Measurements from ENCODE around the gene CYFIP2.

The CYFIP2 gene

DNA sequence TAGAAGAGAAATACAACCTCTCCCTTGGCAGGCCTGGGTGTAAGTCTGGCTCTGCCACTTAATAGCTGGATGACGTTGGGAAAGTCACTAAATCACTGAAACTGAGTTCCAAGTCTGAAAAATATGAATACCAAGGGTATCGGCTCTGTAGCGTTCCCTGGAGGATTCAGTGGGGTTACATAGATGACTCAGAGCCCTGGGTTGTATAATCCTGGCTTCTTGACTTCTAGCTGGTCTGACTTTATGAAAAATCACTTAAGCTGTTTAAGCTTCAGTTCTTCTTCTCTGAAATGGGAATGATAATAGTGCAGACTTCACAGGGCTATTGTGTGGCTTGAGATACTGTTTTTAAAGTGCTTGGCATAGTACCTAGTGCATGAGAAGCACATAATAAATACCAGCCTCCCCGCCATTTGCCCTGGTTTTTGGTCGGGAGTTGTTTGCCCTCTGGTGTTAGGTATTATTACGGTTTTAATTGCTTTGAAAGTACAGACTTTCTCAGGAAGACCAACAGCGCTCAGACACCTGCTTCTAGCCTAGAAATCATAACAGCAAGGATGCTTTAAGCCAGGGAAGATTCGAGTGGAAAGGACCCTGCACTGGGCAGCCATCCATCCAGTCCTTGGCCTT lies 43.0 kb downstream of the CYFIP2 start:
- H3K4me1 Mint-ChIP-seq = peaks cover 5% of the 10 kb centered on the region
- H3K36me3 Mint-ChIP-seq (ENCODE audit: low read depth) = no peaks in the 10 kb centered on the region
- H3K27me3 Mint-ChIP-seq (ENCODE audit: low read depth) = no peaks in the 10 kb centered on the region
- no peaks in the 10 kb centered on the region for H3K9me3 Mint-ChIP-seq
- TF ChIP-seq, protein P1, sequence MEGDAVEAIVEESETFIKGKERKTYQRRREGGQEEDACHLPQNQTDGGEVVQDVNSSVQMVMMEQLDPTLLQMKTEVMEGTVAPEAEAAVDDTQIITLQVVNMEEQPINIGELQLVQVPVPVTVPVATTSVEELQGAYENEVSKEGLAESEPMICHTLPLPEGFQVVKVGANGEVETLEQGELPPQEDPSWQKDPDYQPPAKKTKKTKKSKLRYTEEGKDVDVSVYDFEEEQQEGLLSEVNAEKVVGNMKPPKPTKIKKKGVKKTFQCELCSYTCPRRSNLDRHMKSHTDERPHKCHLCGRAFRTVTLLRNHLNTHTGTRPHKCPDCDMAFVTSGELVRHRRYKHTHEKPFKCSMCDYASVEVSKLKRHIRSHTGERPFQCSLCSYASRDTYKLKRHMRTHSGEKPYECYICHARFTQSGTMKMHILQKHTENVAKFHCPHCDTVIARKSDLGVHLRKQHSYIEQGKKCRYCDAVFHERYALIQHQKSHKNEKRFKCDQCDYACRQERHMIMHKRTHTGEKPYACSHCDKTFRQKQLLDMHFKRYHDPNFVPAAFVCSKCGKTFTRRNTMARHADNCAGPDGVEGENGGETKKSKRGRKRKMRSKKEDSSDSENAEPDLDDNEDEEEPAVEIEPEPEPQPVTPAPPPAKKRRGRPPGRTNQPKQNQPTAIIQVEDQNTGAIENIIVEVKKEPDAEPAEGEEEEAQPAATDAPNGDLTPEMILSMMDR (IDR thresholded peaks at IDR 0.05; ENCODE audit: unreplicated experiment in 3 of 3) = no peak
- H3K4me3 Mint-ChIP-seq = no peak overlapping the region
- no peak overlapping the region for H3K27ac Mint-ChIP-seq

DNA sequence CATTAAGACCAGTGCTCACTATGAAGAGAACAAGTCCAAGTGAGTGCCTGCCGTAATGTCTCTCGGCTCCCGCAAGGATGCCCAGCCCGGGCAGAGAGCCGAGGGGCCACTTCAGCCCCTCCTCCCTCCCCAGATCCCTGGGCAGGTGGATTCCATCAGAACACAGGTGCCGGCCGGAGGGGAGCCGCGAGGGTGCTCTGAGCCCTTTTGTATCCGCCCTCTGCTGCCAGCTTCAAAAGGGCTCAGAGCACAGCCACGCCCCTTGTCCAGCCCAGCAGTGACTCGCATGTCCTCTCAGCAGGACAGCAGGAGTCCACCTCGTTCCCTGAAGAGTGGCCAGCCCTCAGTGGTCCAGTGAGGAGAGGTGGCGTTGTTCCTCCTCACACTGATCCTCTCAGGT lies 43.9 kb downstream of the CYFIP2 start:
- no peaks in the 10 kb centered on the region for H3K9me3 Mint-ChIP-seq
- H3K27me3 Mint-ChIP-seq (ENCODE audit: low read depth) = no peaks in the 10 kb centered on the region
- no peak overlapping the region for H3K4me3 Mint-ChIP-seq
- peaks cover 5% of the 10 kb centered on the region for H3K4me1 Mint-ChIP-seq
- H3K27ac Mint-ChIP-seq = no peak overlapping the region
- H3K36me3 Mint-ChIP-seq (ENCODE audit: low read depth) = no peaks in the 10 kb centered on the region
- TF ChIP-seq, protein P1 (IDR thresholded peaks at IDR 0.05; ENCODE audit: unreplicated experiment in 3 of 3) = no peak

DNA sequence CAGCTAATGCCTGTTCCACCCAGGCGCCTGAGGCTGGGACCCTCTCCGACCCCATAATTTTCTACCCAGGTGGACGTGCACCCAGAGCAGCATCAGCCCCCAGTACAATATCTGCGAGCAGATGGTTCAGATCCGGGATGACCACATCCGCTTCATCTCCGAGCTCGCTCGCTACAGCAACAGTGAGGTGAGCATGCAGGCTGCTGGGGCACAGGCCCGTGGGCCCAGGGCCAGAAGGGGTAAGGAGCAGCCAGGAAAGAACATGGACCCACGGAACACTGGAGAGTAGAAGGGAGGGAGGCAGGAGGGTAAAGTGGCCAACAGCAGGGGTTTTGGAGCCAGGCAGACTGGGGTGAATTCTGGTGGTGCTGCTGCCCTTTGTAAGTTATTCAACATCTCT lies 45.7 kb downstream of the CYFIP2 start:
- no peaks in the 10 kb centered on the region for H3K27me3 Mint-ChIP-seq (ENCODE audit: low read depth)
- no peaks in the 10 kb centered on the region for H3K4me1 Mint-ChIP-seq
- H3K9me3 Mint-ChIP-seq = no peaks in the 10 kb centered on the region
- H3K4me3 Mint-ChIP-seq = no peak overlapping the region
- TF ChIP-seq, protein P1 (IDR thresholded peaks at IDR 0.05; ENCODE audit: unreplicated experiment in 3 of 3) = no peak
- H3K36me3 Mint-ChIP-seq (ENCODE audit: low read depth) = no peaks in the 10 kb centered on the region
- no peak overlapping the region for H3K27ac Mint-ChIP-seq

DNA sequence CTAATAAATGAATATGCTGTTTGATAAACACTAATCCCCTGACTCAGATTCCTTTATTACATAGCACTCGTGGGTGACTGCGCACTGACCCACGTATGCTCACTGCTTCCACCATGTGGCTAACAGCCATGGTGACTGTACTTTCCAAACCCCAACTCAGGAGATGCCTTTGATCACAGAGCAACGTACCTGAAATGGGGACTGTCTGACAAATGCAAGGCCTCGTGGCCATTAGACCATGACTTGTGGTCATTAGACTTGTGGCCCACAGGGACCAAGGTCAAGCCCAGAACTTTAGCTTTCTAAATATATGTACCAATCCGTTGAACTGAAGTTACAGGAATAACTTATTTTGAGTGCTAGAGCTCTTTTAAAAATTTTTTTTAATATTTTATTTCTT lies 46.6 kb downstream of the CYFIP2 start:
- Mint-ChIP-seq H3K4me3 (no peak overlapping the region), H3K27me3 (ENCODE audit: low read depth) (no peaks in the 10 kb centered on the region), H3K4me1 (no peaks in the 10 kb centered on the region), H3K36me3 (ENCODE audit: low read depth) (no peaks in the 10 kb centered on the region), H3K27ac (no peak overlapping the region), H3K9me3 (no peaks in the 10 kb centered on the region)
- TF ChIP-seq, protein P1 (IDR thresholded peaks at IDR 0.05; ENCODE audit: unreplicated experiment in 3 of 3) = peak; percentile 71 to 80 (median 73)

DNA sequence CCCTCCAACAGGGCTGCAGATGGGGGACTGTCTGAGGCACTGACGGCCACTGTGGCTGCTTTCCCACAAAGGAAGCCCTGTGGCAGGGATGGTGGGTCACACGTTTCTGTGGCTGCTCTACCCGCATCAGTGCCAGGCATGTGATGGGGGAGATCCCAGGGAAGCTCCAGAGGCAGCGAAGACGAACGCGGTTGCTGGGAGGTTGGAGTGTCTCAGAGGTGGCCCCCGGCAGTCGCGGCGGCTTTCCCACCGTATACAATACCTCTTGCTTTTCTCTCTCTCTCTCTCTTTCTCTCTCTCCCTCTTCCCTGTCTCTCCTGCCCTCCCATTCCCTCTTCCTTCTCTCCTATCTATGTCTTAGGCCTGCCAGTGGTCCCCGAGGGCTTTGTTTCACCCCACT lies 56.7 kb downstream of the CYFIP2 start:
- TF ChIP-seq, protein P1 (IDR thresholded peaks at IDR 0.05; ENCODE audit: unreplicated experiment in 3 of 3) = no peak
- no peaks in the 10 kb centered on the region for H3K9me3 Mint-ChIP-seq
- H3K4me1 Mint-ChIP-seq = no peaks in the 10 kb centered on the region
- H3K4me3 Mint-ChIP-seq = no peak overlapping the region
- peaks cover 19% of the 10 kb centered on the region for H3K36me3 Mint-ChIP-seq (ENCODE audit: low read depth)
- H3K27ac Mint-ChIP-seq = no peak overlapping the region
- H3K27me3 Mint-ChIP-seq (ENCODE audit: low read depth) = no peaks in the 10 kb centered on the region

DNA sequence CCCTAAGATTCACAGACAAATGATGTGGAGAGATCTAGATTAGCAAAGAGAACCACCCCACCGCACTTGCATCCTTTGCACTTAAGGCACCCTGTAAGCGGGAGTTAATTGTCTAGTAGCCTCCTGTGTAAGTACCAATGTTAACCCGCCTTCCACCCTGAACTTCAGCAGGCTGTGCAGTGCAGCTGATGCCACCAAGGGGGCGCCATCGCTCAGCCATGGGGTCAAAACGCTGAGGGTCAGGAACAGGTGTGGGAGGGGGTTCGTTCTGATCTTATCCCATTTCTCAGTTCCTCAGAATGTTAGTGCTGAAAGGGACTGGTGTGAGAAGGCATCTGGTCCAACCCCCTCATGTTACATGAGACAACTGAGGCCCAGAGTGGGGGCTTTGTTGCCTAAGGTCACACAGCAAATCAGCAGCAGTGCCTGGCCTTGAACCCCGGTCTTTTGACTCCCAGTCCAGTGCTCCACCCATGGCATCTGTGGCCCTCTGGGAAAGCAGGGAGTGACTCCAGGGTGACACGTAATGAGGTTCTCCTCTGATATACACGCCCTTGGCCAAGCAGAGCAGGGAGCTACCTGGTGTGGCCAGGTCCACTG lies 57.3 kb downstream of the CYFIP2 start:
- H3K9me3 Mint-ChIP-seq = no peaks in the 10 kb centered on the region
- no peak overlapping the region for H3K27ac Mint-ChIP-seq
- H3K4me3 Mint-ChIP-seq = no peak overlapping the region
- H3K4me1 Mint-ChIP-seq = no peaks in the 10 kb centered on the region
- TF ChIP-seq, protein P1 (IDR thresholded peaks at IDR 0.05; ENCODE audit: unreplicated experiment in 3 of 3) = no peak
- H3K27me3 Mint-ChIP-seq (ENCODE audit: low read depth) = no peaks in the 10 kb centered on the region
- peaks cover 19% of the 10 kb centered on the region for H3K36me3 Mint-ChIP-seq (ENCODE audit: low read depth)
